Right lobe of liver (tissue), 6 donors: ENCODE data around the gene KRIT1. TPM values are rescaled to one million over a fixed set of nuclear protein-coding genes. Genes with fewer than 3 reads are reported as not detected.
A peak's percentile ranks its signal among the peaks of the same experiment; 100 is the strongest.

Experiments
- ATAC-seq, 4 donors: fragments of 200-7000 bp; cut with Tn5 transposase; one replicate each; pipeline ENCODE4 v1.9.1; 2020; ENCODE audit warnings: mild to moderate bottlenecking in 4 of 4, moderate library complexity in 4 of 4
- DNase-seq, 3 donors: peaks; one replicate each; pipeline ENCODE4 v3.0.0-alpha.2; 2020
- H3K27ac ChIP-seq, 3 donors: fragments of 200-600 bp; one replicate each; pipeline ENCODE4 v1.8.0; 2022
- H3K27me3 ChIP-seq, 2 donors: fragments of 200-600 bp; one replicate each; pipeline ENCODE4 v1.8.0; 2022
- H3K36me3 ChIP-seq, 4 donors: fragments of 200-600 bp; sonication (generic) in 1 of 4; one replicate each; pipeline versions ENCODE4 v1.5.1 to v1.8.0; 2017 to 2022; ENCODE audit warnings: control low read depth in 1 of 4
- H3K4me1 ChIP-seq, 4 donors: fragments of 200-600 bp; sonication (generic) in 1 of 4; one replicate each; pipeline versions ENCODE4 v1.5.1 to v1.8.0; 2017 to 2022; ENCODE audit warnings: control low read depth in 1 of 4
- H3K4me3 ChIP-seq, 3 donors: fragments of 200-600 bp; one replicate each; pipeline ENCODE4 v1.8.0; 2022
- H3K9me3 ChIP-seq, 4 donors: fragments of 200-600 bp; sonication (generic) in 1 of 4; one replicate each; pipeline versions ENCODE4 v1.5.1 to v1.8.0; 2017 to 2022; ENCODE audit warnings: control low read depth in 1 of 4
- POLR2A ChIP-seq: fragments of 450-650 bp; IDR thresholded peaks from one replicate; pipeline ENCODE4 v1.6.1; 2017; ENCODE audit warnings: antibody characterized with exemption, mild to moderate bottlenecking
- WGBS: methylation state at CpG from one replicate; pipeline ENCODE4 v1.1.6; 2018; ENCODE audit warnings: low coverage, low lambda C conversion rate; ENCODE audit not compliant: insufficient coverage; ENCODE audit errors: missing lambda C conversion rate; 5-methylcytosine and 5-hydroxymethylcytosine counted together
- intact Hi-C, 2 donors: fragments of 100-400 bp; cut with DNase I; formaldehyde crosslinking; loops; one replicate each; pipeline versions ENCODE4 v1.11.2 to v1.14.1; 2022
- total RNA-seq, 6 experiments: library from RNA; depleted of rRNA in 2 of 6; stranded (reverse); fragments of >200 nt in 2 of 6; fragmentation: NEBNext Ultra II Directional in 3 of 6; extraction: Animal tissue kit (Norgen Biotek cat#: 25700) in 3 of 6; gene quantifications; one replicate each; pipeline versions ENCODE4 v1.1.0 to v1.2.4, GENCODE V29; 2016 to 2023
- TF ChIP-seq, protein P1 (sequence below), 4 donors: fragments of 200-600 bp in 3 of 4; fragments of 450-650 bp in 1 of 4; IDR thresholded peaks; one replicate each; pipeline versions ENCODE4 v1.5.1 to v1.8.0; 2016 to 2022; ENCODE audit warnings: antibody characterized with exemption in 4 of 4, mild to moderate bottlenecking in 2 of 4
- donor health status: DM: no; HTN: yes; CAD: no.
- donor health status: DM: no; HTN: no; CAD: no.
- donor health status: DM: no; HTN: no; CAD: no.
- donor health status: DM: no; HTN: yes; CAD: no.
- donor health status: DM: no; HTN: yes; CAD: no.

KRIT1 gene
- total RNA-seq, 6 experiments from 2014 or later = 15.9 to 32.3 (median 22.6) TPM

DNA sequence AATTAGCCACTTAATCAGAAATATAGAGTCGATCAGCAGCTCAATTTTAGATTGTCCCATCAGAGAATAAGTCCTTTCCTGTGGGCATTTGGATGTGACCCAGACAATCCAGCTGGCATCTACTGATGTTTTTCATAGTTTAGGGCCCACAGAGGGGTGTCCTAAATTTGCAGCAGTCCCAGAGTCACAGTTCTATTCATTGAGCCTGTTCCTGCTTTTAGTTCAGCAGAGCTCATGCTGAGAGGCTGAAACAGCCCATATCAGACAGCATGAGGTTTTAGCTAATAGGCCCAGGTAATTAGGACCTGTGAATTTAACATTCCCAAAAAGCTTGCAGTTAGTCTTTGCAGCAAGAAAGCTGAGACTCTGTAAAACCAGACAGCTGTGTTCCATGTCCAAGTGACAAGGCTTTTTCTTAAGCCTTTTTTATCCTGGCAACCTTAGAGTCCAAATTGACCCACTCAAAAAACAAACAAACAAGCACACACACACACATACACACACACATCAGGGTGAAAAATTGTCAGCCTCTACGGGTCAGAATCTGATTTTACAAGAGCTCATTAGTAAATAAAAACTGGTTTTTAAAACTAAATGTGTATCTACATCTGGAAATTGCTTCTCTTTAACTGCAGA, 33.8 kb upstream of the KRIT1 start:
- TF ChIP-seq, protein P1, sequence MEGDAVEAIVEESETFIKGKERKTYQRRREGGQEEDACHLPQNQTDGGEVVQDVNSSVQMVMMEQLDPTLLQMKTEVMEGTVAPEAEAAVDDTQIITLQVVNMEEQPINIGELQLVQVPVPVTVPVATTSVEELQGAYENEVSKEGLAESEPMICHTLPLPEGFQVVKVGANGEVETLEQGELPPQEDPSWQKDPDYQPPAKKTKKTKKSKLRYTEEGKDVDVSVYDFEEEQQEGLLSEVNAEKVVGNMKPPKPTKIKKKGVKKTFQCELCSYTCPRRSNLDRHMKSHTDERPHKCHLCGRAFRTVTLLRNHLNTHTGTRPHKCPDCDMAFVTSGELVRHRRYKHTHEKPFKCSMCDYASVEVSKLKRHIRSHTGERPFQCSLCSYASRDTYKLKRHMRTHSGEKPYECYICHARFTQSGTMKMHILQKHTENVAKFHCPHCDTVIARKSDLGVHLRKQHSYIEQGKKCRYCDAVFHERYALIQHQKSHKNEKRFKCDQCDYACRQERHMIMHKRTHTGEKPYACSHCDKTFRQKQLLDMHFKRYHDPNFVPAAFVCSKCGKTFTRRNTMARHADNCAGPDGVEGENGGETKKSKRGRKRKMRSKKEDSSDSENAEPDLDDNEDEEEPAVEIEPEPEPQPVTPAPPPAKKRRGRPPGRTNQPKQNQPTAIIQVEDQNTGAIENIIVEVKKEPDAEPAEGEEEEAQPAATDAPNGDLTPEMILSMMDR (IDR thresholded peaks at IDR 0.05) = no peak
- no peak for TF ChIP-seq POLR2A
- no peaks in the 10 kb centered on the region for H3K36me3 ChIP-seq
- no peaks in the 10 kb centered on the region for H3K27me3 ChIP-seq
- no peak overlapping the region for H3K27ac ChIP-seq
- no peak for DNase-seq
- intact Hi-C loops = no loop called here
- ATAC-seq = peak in 3 of 4 donors; percentile 33 to 63 (median 39)
- WGBS = 44% methylated on average over 2 of the region's 2 CpGs
- no peaks in the 10 kb centered on the region for H3K9me3 ChIP-seq
- H3K4me3 ChIP-seq = no peak overlapping the region
- H3K4me1 ChIP-seq = peaks cover 0 to 4% (median 0%) of the 10 kb centered on the region in 4 donors

DNA sequence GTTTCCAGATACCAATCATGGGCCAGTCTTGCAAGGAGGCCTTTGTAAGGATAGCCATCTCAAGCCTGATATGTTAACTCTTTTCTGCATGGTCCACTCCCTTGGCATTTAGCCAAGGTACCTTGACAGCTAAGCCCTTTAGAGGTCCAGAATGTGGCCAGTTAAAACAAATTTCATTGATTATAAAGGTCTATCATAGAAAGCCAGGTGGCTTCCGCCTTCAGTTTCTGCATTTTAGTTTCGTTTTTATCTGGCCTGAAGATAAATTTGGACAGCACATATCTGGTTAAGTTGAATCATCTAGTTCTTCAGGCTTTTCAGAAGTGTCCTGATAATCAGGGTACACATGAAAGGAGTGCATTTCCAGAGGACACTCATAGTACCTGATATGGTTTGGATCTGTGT, 30.7 kb upstream of the KRIT1 start:
- Histone ChIP-seq H3K27me3 (no peaks in the 10 kb centered on the region), H3K4me1 (peaks cover 0 to 4% (median 0%) of the 10 kb centered on the region in 4 donors), H3K4me3 (no peak overlapping the region), H3K27ac (no peak overlapping the region), H3K36me3 (no peaks in the 10 kb centered on the region), H3K9me3 (no peaks in the 10 kb centered on the region)
- peak in 2 of 4 donors; percentile 54 to 77 for ATAC-seq
- WGBS = 35% methylated on average over 2 of the region's 2 CpGs
- intact Hi-C loops = no loop called here
- TF ChIP-seq, protein P1 (IDR thresholded peaks at IDR 0.05) = no peak
- no peak for DNase-seq

DNA sequence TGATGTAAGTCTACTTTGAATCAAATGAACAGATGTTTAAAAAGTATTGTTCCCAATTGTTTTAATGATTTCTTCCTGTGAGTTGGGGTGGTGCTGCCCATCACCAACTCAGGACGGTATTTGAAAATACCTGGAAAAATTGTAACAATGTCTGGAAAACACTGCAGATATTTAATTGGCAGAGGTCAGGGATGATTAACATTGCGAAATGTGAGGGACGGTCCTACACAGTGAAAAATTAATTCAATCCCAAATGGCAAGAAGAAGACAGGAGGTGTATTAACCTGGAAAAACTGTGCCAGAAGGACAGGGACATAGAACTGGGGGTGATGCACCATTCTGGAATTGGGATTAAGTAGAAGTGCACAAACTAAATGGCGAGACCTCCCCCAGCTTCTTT, 29.6 kb upstream of the KRIT1 start:
- H3K4me1 ChIP-seq = peaks cover 0 to 4% (median 0%) of the 10 kb centered on the region in 4 donors
- H3K36me3 ChIP-seq = no peaks in the 10 kb centered on the region
- 56% methylated on average over 4 of the region's 4 CpGs for WGBS
- intact Hi-C loops = no loop called here
- DNase-seq (no peak), ATAC-seq (no peak)
- H3K27ac ChIP-seq = no peak overlapping the region
- no peaks in the 10 kb centered on the region for H3K27me3 ChIP-seq
- TF ChIP-seq POLR2A = no peak
- TF ChIP-seq, protein P1 (IDR thresholded peaks at IDR 0.05) = no peak
- H3K4me3 ChIP-seq = no peak overlapping the region
- H3K9me3 ChIP-seq = no peaks in the 10 kb centered on the region

DNA sequence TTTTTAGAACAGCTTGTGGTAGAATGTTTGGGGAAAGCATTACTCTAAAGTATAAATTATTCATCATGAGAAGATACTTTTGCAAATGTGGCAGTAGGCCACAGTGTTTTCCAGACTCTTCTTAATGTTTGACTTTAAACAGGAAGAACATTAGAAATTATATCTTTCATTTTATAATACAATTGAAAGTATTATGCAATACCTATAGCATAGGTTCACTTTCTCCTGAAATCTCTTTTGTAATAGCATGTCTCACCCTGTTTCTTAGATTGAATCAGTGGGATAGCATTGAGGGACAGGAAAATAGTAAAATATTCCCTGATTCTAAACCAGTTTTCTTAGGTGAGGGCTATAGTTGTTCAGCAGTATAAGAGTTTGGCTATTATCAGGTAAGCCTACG, 23.2 kb upstream of the KRIT1 start:
- H3K9me3 ChIP-seq = no peaks in the 10 kb centered on the region
- no peak for TF ChIP-seq POLR2A
- TF ChIP-seq, protein P1 (IDR thresholded peaks at IDR 0.05) = no peak
- 85% methylated on average over 1 of the region's 1 CpG for WGBS

More for the DNA sequence above, 23.2 kb upstream of the KRIT1 start:
- ATAC-seq (no peak), DNase-seq (no peak)
- H3K36me3 ChIP-seq = no peaks in the 10 kb centered on the region
- intact Hi-C loops = no loop called here
- H3K27me3 ChIP-seq = no peaks in the 10 kb centered on the region
- no peak overlapping the region for H3K27ac ChIP-seq
- H3K4me3 ChIP-seq = no peak overlapping the region
- no peaks in the 10 kb centered on the region for H3K4me1 ChIP-seq
